Keratinocyte (primary cell): Measurements from ENCODE around the gene UBE2QL1.

Experiments
- EZH2 ChIP-seq: IDR thresholded peaks from one replicate; pipeline ENCODE4 v1.6.1; 2012; ENCODE audit warnings: inconsistent platforms, mild to moderate bottlenecking, low read length, moderate library complexity
- TF ChIP-seq, protein P1 (sequence below), 3 experiments: IDR thresholded peaks in 1 of 3; conservative IDR thresholded peaks in 1 of 3; optimal IDR thresholded peaks in 1 of 3; 2 replicates in 2 of 3; 3 replicates in 1 of 3; pipeline versions ENCODE3 to v1.5.1; 2011; ENCODE audit warnings: low read length in 3 of 3, mild to moderate bottlenecking in 3 of 3, moderate library complexity in 2 of 3, control low read depth in 1 of 3, inconsistent platforms in 1 of 3; ENCODE audit not compliant: insufficient read depth in 2 of 3; ENCODE audit errors: extremely low read depth in 1 of 3

DNA sequence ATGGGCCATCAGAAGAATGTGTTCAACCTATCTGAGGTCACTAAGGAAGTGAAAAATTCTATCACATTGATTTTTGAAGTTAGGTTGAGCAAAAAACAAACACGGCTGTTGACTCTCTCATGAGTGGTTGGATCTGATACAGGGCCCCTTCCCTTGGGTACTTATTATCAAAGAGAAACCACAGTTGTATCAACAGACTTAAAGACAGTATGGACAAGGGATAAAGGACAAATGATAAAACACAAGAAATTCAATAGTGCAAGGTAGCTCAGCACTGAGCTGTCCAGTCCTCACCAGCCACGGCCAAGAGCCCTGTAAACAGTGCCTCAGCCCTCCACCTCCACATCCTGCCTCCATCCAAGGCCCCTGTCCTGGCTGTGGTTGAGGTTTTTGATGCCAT lies 86.9 kb downstream of the UBE2QL1 start:
- TF ChIP-seq, protein P1, sequence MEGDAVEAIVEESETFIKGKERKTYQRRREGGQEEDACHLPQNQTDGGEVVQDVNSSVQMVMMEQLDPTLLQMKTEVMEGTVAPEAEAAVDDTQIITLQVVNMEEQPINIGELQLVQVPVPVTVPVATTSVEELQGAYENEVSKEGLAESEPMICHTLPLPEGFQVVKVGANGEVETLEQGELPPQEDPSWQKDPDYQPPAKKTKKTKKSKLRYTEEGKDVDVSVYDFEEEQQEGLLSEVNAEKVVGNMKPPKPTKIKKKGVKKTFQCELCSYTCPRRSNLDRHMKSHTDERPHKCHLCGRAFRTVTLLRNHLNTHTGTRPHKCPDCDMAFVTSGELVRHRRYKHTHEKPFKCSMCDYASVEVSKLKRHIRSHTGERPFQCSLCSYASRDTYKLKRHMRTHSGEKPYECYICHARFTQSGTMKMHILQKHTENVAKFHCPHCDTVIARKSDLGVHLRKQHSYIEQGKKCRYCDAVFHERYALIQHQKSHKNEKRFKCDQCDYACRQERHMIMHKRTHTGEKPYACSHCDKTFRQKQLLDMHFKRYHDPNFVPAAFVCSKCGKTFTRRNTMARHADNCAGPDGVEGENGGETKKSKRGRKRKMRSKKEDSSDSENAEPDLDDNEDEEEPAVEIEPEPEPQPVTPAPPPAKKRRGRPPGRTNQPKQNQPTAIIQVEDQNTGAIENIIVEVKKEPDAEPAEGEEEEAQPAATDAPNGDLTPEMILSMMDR (optimal IDR thresholded peaks at IDR 0.05 in 1 of 3, IDR thresholded peaks at IDR 0.05 in 1 of 3, conservative IDR thresholded peaks at IDR 0.05 in 1 of 3; ENCODE audit: extremely low read depth in 1 of 3, insufficient read depth in 2 of 3, low read length in 3 of 3) = no peak
- TF ChIP-seq EZH2 = no peak
